Measurements from ENCODE around the gene MTUS2.

DNA sequence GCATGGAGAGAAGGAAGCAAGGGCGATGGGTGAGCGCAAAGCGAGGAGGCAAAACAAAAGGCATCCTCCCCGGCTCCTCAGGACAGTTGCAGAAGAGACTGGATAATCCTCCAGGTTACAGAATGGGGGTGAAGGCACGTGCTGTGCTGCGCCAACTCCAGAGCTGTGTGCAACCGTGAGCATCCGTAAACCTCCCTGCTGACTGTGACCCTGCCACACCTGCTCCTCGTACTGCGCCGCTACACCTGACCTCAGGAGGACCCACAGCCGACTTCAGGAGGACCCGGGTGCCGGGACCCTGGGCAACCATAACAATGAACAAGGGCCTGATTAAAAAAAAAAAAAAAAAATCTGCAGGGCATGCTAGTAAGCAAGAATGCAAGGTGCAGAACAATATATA is 706.6 kb downstream of the MTUS2 start:
- TF ChIP-seq, protein P1, sequence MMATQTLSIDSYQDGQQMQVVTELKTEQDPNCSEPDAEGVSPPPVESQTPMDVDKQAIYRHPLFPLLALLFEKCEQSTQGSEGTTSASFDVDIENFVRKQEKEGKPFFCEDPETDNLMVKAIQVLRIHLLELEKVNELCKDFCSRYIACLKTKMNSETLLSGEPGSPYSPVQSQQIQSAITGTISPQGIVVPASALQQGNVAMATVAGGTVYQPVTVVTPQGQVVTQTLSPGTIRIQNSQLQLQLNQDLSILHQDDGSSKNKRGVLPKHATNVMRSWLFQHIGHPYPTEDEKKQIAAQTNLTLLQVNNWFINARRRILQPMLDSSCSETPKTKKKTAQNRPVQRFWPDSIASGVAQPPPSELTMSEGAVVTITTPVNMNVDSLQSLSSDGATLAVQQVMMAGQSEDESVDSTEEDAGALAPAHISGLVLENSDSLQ (IDR thresholded peaks at IDR 0.05): no peak
- TF ChIP-seq L3MBTL2 (conservative IDR thresholded peaks at IDR 0.05) (no peak), CTBP1 (IDR thresholded peaks at IDR 0.05; ENCODE audit: borderline replicate concordance) (no peak), SP1 (IDR thresholded peaks at IDR 0.05) (no peak), BHLHE40 (IDR thresholded peaks at IDR 0.05; ENCODE audit: borderline replicate concordance) (no peak), FOXM1 (IDR thresholded peaks at IDR 0.05; ENCODE audit: borderline replicate concordance) (no peak), SUZ12 (IDR thresholded peaks at IDR 0.05) (no peak), TARDBP (IDR thresholded peaks at IDR 0.05) (no peak), HDGF (IDR thresholded peaks at IDR 0.05; ENCODE audit: borderline replicate concordance) (no peak)

All from HEK293T (cell line).